A673 (cell line): ENCODE measurements around the gene C2orf72. TPM values are rescaled to one million over a fixed set of nuclear protein-coding genes. Genes with fewer than 3 reads are reported as not detected.
A peak's percentile ranks its signal among the peaks of the same experiment; 100 is the strongest.

Source experiments
- BruUV-seq: library from RNA; stranded (reverse); fragments of 400-500 nt; replicated peaks from 2 replicates; lab custom pipeline; 2021; lab: Mats Ljungman, UMichigan
- CTCF ChIA-PET: fragments of 300-600 bp; sonication (Branson Sonifier 250); formaldehyde crosslinking; loops from one replicate; lab custom pipeline; 2022; ENCODE audit warnings: antibody characterized with exemption; lab: Charles Lee
- POLR2A ChIA-PET: fragments of 300-600 bp; sonication (Branson Sonifier 250); formaldehyde crosslinking; loops from one replicate; lab custom pipeline; 2022; ENCODE audit warnings: antibody characterized with exemption; ENCODE audit not compliant: low non-redundant PET; lab: Charles Lee
- DNase-seq: peaks from one replicate; pipeline ENCODE4 v3.0.0-alpha.2; 2015; ENCODE audit warnings: low spot score
- H3K27ac ChIP-seq: fragments of 200-600 bp; sonication (generic); 2 replicates; pipeline ENCODE4 v1.5.1; 2016; ENCODE audit warnings: mixed run types, low read depth, mild to moderate bottlenecking, mixed read lengths, antibody characterized with exemption, low read length; ENCODE audit not compliant: poor library complexity, severe bottlenecking
- H3K27me3 ChIP-seq: fragments of 200-600 bp; sonication (generic); replicated peaks from 2 replicates; pipeline ENCODE4 v1.6.1; 2017; ENCODE audit warnings: mixed run types, low read depth, mild to moderate bottlenecking, mixed read lengths, antibody characterized with exemption, low read length; ENCODE audit not compliant: insufficient read depth, poor library complexity
- H3K36me3 ChIP-seq: fragments of 200-600 bp; sonication (generic); 2 replicates; pipeline ENCODE4 v1.6.1; 2016; ENCODE audit warnings: mixed run types, mild to moderate bottlenecking, mixed read lengths, antibody characterized with exemption, low read length; ENCODE audit not compliant: insufficient read depth, poor library complexity, severe bottlenecking
- H3K4me1 ChIP-seq: fragments of 200-600 bp; sonication (generic); 2 replicates; pipeline ENCODE4 v1.6.1; 2017; ENCODE audit warnings: mixed run types, mild to moderate bottlenecking, mixed read lengths, antibody characterized with exemption, low read length; ENCODE audit not compliant: insufficient read depth, poor library complexity, severe bottlenecking
- H3K4me3 ChIP-seq: fragments of 200-600 bp; sonication (generic); 2 replicates; pipeline ENCODE4 v1.5.1; 2016; ENCODE audit warnings: low read depth, mixed run types, mild to moderate bottlenecking, mixed read lengths, low read length; ENCODE audit not compliant: poor library complexity, severe bottlenecking
- H3K9me3 ChIP-seq: fragments of 200-600 bp; sonication (generic); 2 replicates; pipeline ENCODE4 v1.6.1; 2016; ENCODE audit warnings: mixed run types, low read depth, mild to moderate bottlenecking, mixed read lengths, antibody characterized with exemption, low read length; ENCODE audit not compliant: poor library complexity, severe bottlenecking
- CTCF ChIP-seq: fragments of 300-800, 200-600 bp; sonication (generic); conservative IDR thresholded peaks from 2 replicates; pipeline ENCODE4 v1.5.1; 2017; ENCODE audit warnings: low read depth, mild to moderate bottlenecking, antibody characterized with exemption, low read length, moderate library complexity, mixed read lengths
- EZH2 ChIP-seq: fragments of 200-600 bp; sonication (generic); IDR thresholded peaks from 2 replicates; pipeline ENCODE4 v1.6.1; 2017; ENCODE audit warnings: borderline replicate concordance, low read depth, mild to moderate bottlenecking, mixed read lengths, antibody characterized with exemption, low read length; ENCODE audit not compliant: poor library complexity, severe bottlenecking
- intact Hi-C: fragments of 100-400 bp; cut with micrococcal nuclease; formaldehyde crosslinking; loops from one replicate; pipeline ENCODE4 v1.10.0; 2022; ENCODE audit not compliant: unreplicated experiment
- total RNA-seq: library from RNA; stranded (reverse); gene quantifications from 2 replicates; pipeline ENCODE4 v1.2.3, GENCODE V29; 2021

C2orf72 gene
- total RNA-seq, 1 experiment from 2014 or later: not detected

GRCh38 chr2:231052494-231053451 is 15.4 kb downstream of the C2orf72 start:
- Histone ChIP-seq H3K9me3 (no peaks in the 10 kb centered on the region), H3K36me3 (no peaks in the 10 kb centered on the region), H3K27ac (no peak overlapping the region), H3K4me3 (peak overlapping the region; percentile 53), H3K4me1 (peaks cover under 1% of the 10 kb centered on the region), H3K27me3 (peaks cover 3% of the 10 kb centered on the region)
- TF ChIP-seq EZH2: no peak
- TF ChIP-seq CTCF: peak; percentile 95
- CTCF ChIA-PET: interaction anchor here (0.5 to 1.4 kb wide), 7 partner anchors 42 to 228 kb away, joined by 3 to 23 read pairs (median 4); no protein-coding TSS in a partner anchor
- POLR2A ChIA-PET: no interaction called here
- BruUV-seq: no TSS peak
- DNase-seq: peak; percentile 92
- intact Hi-C loops: loop anchor here (2.0 to 5.0 kb wide), 2 partner anchors 150 to 230 kb away; no protein-coding TSS in a partner anchor

GRCh38 chr2:231053846-231054245 is 16.5 kb downstream of the C2orf72 start:
- Histone ChIP-seq H3K27me3 (no peaks in the 10 kb centered on the region), H3K9me3 (no peaks in the 10 kb centered on the region), H3K36me3 (no peaks in the 10 kb centered on the region), H3K4me1 (peaks cover 11% of the 10 kb centered on the region), H3K4me3 (no peak overlapping the region), H3K27ac (no peak overlapping the region)
- intact Hi-C loops: loop anchor here (2.0 to 5.0 kb wide), 2 partner anchors 151 to 232 kb away; no protein-coding TSS in a partner anchor
- DNase-seq: no peak
- POLR2A ChIA-PET: no interaction called here
- no TSS peak for BruUV-seq
- CTCF ChIA-PET: no interaction called here
- TF ChIP-seq EZH2 (no peak), CTCF (no peak)

GRCh38 chr2:231056453-231057416 is 19.4 kb downstream of the C2orf72 start, which contains the start of gene PSMD1:
Gene PSMD1 (plus strand): TSS chr2:231056867. CDS start chr2:231057026, 159 bp downstream.
- no peaks in the 10 kb centered on the region for H3K27me3 ChIP-seq
- ChIA-PET POLR2A (no interaction called here), CTCF (interaction anchor here (0.7 kb wide), 1 partner anchor 89 kb away, joined by 3 read pairs; no protein-coding TSS in a partner anchor)
- BruUV-seq: no TSS peak
- TF ChIP-seq CTCF (peak; percentile 97), EZH2 (no peak)
- H3K4me3 ChIP-seq: peak within 1 kb of the TSS; percentile 99
- intact Hi-C loops: no loop called here
- peak within 1 kb of the TSS; percentile 98 for H3K27ac ChIP-seq
- peak; percentile 96 for DNase-seq
- H3K9me3 ChIP-seq: no peaks in the 10 kb centered on the region
- peaks cover 22% of the 10 kb centered on the region for H3K4me1 ChIP-seq
- peaks cover 8% of the 10 kb centered on the region for H3K36me3 ChIP-seq
